Measurements from ENCODE around the gene MED27. TPM values are rescaled to one million over a fixed set of nuclear protein-coding genes. Genes with fewer than 3 reads are reported as not detected.
"Not testable (repeated sequence)": the region's sequence is repeated elsewhere in the genome, so short reads cannot be mapped to it uniquely, and the experiment has no call there.

The MED27 gene
- total and polyA plus RNA-seq, 12 donors, result 8.0 to 20.7 (median 17.1) TPM

DNA sequence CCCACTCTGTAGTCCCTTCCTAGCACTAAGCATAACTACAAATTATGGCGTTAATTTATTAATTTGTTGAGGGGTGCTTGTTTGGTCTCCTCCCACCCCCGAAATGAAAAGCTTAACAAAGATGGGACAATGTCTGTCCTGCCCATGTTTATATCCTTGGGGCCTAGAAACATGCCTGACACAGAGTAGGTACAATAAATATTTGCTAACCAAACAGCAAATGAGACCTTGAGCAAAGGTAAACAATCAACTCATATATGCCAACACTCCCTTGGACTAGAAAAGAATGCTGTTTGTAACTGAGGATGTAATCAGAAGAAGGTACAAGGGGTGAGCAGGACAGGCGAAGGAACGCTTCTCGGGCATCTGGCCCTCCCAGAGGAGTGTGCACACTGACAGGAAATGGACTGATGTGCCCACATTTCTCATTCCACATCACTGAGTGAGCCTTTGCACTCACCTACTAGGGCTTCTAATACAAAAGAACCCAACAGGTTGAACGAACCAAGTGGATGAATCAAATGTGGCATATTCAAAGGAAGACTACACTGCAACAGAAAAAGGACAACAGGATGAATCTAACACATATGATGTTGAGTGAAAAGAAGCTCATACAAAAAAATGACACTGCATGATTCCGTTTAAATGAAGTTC is 66.8 kb downstream of the MED27 start:
- peaks cover 0 to 15% (median 4%) of the 10 kb centered on the region in 9 donors for H3K36me3 ChIP-seq
- DNase-seq (no peak), ATAC-seq (no peak)
- peaks cover 0 to 14% (median 4%) of the 10 kb centered on the region in 9 donors for H3K4me1 ChIP-seq
- H3K9me3 ChIP-seq, result no peaks in the 10 kb centered on the region
- WGBS, 2 donors, result 96 to 98% methylated on average over 7 of the region's 7 CpGs
- H3K27ac ChIP-seq, result no peak overlapping the region
- intact Hi-C loops (cut with DNase I), result no loop called here
- TF ChIP-seq, protein P1, sequence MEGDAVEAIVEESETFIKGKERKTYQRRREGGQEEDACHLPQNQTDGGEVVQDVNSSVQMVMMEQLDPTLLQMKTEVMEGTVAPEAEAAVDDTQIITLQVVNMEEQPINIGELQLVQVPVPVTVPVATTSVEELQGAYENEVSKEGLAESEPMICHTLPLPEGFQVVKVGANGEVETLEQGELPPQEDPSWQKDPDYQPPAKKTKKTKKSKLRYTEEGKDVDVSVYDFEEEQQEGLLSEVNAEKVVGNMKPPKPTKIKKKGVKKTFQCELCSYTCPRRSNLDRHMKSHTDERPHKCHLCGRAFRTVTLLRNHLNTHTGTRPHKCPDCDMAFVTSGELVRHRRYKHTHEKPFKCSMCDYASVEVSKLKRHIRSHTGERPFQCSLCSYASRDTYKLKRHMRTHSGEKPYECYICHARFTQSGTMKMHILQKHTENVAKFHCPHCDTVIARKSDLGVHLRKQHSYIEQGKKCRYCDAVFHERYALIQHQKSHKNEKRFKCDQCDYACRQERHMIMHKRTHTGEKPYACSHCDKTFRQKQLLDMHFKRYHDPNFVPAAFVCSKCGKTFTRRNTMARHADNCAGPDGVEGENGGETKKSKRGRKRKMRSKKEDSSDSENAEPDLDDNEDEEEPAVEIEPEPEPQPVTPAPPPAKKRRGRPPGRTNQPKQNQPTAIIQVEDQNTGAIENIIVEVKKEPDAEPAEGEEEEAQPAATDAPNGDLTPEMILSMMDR (IDR thresholded peaks at IDR 0.05), result no peak
- no peak overlapping the region for H3K4me3 ChIP-seq
- no peaks in the 10 kb centered on the region for H3K27me3 ChIP-seq

DNA sequence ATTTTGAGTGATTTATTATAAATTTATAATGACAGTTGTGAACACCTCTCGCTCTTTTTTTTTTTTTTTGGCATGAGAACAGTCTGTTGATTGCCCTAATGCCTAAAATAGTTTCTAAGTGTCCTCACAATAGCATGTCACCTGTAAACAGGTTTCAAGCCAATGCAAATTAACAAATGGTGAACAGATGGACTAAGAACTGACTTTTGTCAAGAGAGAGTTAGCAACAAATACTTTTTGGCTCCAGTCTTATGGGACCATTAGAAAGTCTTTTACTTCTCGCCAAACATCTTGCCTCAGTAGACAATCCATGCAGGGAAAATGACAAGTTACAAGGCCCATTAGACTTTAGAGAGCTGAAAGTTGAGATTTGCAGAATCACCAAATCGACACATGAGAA is 67.8 kb downstream of the MED27 start:
- DNase-seq (no peak), ATAC-seq (no peak)
- Histone ChIP-seq H3K4me3 (no peak overlapping the region), H3K9me3 (no peaks in the 10 kb centered on the region), H3K4me1 (peaks cover 0 to 14% (median 12%) of the 10 kb centered on the region in 9 donors), H3K36me3 (peaks cover 0 to 15% (median 4%) of the 10 kb centered on the region in 9 donors), H3K27ac (no peak overlapping the region), H3K27me3 (no peaks in the 10 kb centered on the region)
- 74 to 80% methylated on average over 3 of the region's 3 CpGs for WGBS, 2 donors
- intact Hi-C loops (cut with DNase I), result no loop called here
- TF ChIP-seq, protein P1 (IDR thresholded peaks at IDR 0.05), result no peak

DNA sequence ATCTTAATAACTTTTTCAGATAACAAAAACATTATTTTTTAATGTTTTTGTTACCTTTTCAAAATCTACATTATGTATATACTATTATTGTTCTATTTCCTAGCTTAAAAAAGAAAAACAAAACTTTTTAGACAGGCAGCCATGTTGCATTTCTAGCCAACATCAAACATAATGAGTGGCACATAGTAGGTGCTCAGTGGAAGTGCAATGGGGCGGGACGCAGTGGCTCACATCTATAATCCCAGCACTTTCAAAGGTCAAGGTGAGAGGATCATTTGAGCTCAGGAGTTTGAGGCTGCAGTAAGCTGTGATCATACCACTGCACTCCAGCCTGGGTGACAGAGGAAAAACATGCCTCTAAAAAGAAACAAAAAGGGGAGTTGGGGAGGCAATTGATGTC is 68.4 kb downstream of the MED27 start:
- TF ChIP-seq, protein P1 (IDR thresholded peaks at IDR 0.05), result no peak
- peaks cover 0 to 15% (median 4%) of the 10 kb centered on the region in 9 donors for H3K36me3 ChIP-seq
- peaks cover 0 to 19% (median 16%) of the 10 kb centered on the region in 9 donors for H3K4me1 ChIP-seq
- no peak overlapping the region for H3K4me3 ChIP-seq
- H3K27me3 ChIP-seq, result no peaks in the 10 kb centered on the region
- WGBS, 2 donors, result 87 to 99% methylated on average over 2 of the region's 2 CpGs
- ATAC-seq (no peak), DNase-seq (no peak)
- H3K9me3 ChIP-seq, result no peaks in the 10 kb centered on the region
- intact Hi-C loops (cut with DNase I), result no loop called here
- H3K27ac ChIP-seq, result no peak overlapping the region

DNA sequence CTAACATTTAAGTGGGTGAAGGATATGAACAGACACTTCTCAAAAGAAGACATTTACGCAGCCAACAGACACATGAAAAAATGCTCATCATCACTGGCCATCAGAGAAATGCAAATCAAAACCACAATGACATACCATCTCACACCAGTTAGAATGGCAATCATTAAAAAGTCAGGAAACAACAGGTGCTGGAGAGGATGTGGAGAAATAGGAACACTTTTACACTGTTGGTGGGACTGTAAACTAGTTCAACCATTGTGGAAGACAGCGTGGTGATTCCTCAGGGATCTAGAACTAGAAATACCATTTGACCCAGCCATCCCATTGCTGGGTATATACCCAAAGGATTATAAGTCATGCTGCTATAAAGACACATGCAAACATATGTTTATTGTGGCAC is 69.5 kb downstream of the MED27 start:
- H3K27me3 ChIP-seq; H3K4me3 ChIP-seq; ATAC-seq; H3K27ac ChIP-seq; DNase-seq; intact Hi-C loops (cut with DNase I); H3K9me3 ChIP-seq: not testable (repeated sequence)
- 83 to 86% methylated on average over 1 to 2 of the region's 2 CpGs for WGBS, 2 donors
- H3K36me3 ChIP-seq, result peaks cover 0 to 15% (median 4%) of the 10 kb centered on the region in 9 donors
- peaks cover 0 to 29% (median 16%) of the 10 kb centered on the region in 9 donors for H3K4me1 ChIP-seq

Measured in heart right ventricle (tissue), 16 donors.